Gastroesophageal sphincter (tissue), 3 donors: ENCODE data around the gene YEATS2.

Source experiments
- CTCF ChIP-seq, 4 experiments: fragments of 200-600 bp in 2 of 4; fragments of 450-650 bp in 2 of 4; sonication (generic) in 1 of 4; IDR thresholded peaks; one replicate each; pipeline ENCODE4 v1.5.1; 2017 to 2019; ENCODE audit warnings: antibody characterized with exemption in 4 of 4, mild to moderate bottlenecking in 2 of 4, moderate library complexity in 2 of 4
- POLR2A ChIP-seq, 2 donors: fragments of 450-650 bp; IDR thresholded peaks; one replicate each; pipeline ENCODE4 v1.6.1; 2017; ENCODE audit warnings: antibody characterized with exemption in 2 of 2, mild to moderate bottlenecking in 2 of 2, moderate library complexity in 1 of 2

GRCh38 chr3:183792976-183793375 is 95.4 kb downstream of the YEATS2 start:
- TF ChIP-seq CTCF (IDR thresholded peaks at IDR 0.05), result no peak
- TF ChIP-seq POLR2A (IDR thresholded peaks at IDR 0.05), result no peak
